Breast epithelium (tissue), 3 donors: ENCODE results near the gene PRICKLE2.

Source experiments
- CTCF ChIP-seq, 3 donors: fragments of 450-650 bp; IDR thresholded peaks; one replicate each; pipeline ENCODE4 v1.5.1; 2016 to 2017; ENCODE audit warnings: antibody characterized with exemption in 3 of 3, mild to moderate bottlenecking in 3 of 3, moderate library complexity in 3 of 3
- POLR2A ChIP-seq: fragments of 450-650 bp; IDR thresholded peaks from one replicate; pipeline ENCODE4 v1.6.1; 2016; ENCODE audit warnings: antibody characterized with exemption, mild to moderate bottlenecking, moderate library complexity

- no peak for TF ChIP-seq CTCF (IDR thresholded peaks at IDR 0.05)
- no peak for TF ChIP-seq POLR2A
Observed at GRCh38 chr3:64266983-64267382, 41.7 kb upstream of the PRICKLE2 start.
